Measurements from ENCODE around the gene CUX1. TPM values are rescaled to one million over a fixed set of nuclear protein-coding genes. Genes with fewer than 3 reads are reported as not detected.
"Not testable (repeated sequence)": the region's sequence is repeated elsewhere in the genome, so short reads cannot be mapped to it uniquely, and the experiment has no call there.

CUX1 gene
- total RNA-seq, 2 donors from 2014 or later = 8.6 to 23.3 TPM

DNA sequence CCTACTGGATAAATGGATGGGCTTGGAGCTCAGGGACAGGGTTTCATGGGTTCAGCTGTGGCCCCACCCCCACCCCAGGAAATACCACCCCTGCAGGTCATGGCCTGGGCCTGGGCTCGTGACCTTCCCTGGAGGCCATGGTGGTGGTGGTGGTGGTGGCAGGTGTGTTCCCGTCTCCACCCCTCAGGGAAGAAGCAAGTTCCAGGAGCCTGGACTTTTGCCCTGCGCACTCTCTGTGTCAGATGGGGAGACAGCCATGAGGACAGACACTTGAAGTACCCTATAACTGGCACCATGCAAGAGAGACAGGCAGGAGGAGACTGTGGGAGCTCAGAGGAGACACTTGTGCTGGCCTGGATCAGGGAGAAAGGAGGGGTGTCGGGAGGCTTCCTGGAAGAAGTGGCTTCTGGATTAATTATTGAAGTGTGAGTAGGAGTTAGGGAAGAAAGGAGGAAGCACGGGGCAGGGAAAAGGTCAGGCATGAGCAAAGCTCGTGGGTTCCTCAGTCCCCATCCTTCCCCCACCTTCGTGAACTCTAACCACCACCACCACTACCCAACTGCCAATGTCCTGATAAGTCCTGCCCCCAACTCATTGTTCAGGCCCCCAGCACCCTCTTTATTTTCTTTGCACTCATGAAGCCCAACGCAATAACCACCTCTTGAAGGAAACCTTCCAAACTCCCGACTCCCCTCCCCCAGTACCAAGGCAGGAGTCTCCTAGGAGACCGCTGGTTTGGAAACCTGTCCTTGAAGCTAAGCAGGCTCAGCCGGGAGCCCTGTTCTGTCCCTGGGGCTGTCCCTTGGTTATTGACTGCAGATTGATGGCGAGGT lies 478.1 kb downstream of the CUX1 start:
- Mint-ChIP-seq H3K36me3 (no peaks in the 10 kb centered on the region), H3K27ac (peak overlapping the region in 1 of 2 donors; percentile 32), H3K9me3 (no peaks in the 10 kb centered on the region)
- no peak for ATAC-seq
- no peak for DNase-seq (ENCODE audit: low spot score in 2 of 2)

DNA sequence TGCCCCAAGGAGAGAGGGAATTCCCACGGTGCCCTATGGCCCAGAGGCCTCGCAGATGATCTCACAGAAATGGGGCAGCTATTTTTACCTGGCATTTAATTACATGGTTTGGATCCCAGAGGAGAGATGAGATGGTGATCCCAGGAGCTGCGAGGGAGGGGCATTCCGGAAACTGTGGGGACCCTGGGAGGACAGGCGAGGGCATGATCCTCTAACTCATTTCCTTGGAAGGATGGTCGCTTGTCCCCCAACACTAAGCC lies 478.7 kb downstream of the CUX1 start:
- no peak for DNase-seq (ENCODE audit: low spot score in 2 of 2)
- Mint-ChIP-seq H3K27ac (no peak overlapping the region), H3K9me3 (no peaks in the 10 kb centered on the region)

DNA sequence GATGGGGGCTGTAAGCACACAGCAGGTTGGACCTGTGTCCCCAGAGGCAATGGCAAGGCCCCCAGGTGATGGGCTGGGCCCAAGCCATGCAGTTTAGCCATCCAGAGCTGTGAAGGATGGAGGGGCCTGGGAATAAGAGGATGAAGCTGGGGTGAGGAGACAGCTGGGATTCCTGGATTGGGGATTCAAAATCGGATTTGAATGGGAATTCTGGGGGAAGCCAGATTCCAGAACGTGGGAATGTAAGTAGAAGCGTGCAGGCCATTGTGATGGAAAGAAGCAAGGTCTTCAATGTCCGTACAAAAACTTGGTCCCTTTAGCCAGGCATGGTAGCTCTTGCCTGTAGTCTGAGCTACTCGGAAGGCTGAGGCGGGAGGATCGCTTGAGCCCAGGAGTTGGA lies 479.1 kb downstream of the CUX1 start:
- no peak overlapping the region for H3K27ac Mint-ChIP-seq
- H3K36me3 Mint-ChIP-seq = no peaks in the 10 kb centered on the region
- H3K9me3 Mint-ChIP-seq = no peaks in the 10 kb centered on the region
- no peak for ATAC-seq
- no peak for DNase-seq (ENCODE audit: low spot score in 2 of 2)

More for the DNA sequence above, 478.7 kb downstream of the CUX1 start:
- no peak for ATAC-seq
- no peaks in the 10 kb centered on the region for H3K36me3 Mint-ChIP-seq

DNA sequence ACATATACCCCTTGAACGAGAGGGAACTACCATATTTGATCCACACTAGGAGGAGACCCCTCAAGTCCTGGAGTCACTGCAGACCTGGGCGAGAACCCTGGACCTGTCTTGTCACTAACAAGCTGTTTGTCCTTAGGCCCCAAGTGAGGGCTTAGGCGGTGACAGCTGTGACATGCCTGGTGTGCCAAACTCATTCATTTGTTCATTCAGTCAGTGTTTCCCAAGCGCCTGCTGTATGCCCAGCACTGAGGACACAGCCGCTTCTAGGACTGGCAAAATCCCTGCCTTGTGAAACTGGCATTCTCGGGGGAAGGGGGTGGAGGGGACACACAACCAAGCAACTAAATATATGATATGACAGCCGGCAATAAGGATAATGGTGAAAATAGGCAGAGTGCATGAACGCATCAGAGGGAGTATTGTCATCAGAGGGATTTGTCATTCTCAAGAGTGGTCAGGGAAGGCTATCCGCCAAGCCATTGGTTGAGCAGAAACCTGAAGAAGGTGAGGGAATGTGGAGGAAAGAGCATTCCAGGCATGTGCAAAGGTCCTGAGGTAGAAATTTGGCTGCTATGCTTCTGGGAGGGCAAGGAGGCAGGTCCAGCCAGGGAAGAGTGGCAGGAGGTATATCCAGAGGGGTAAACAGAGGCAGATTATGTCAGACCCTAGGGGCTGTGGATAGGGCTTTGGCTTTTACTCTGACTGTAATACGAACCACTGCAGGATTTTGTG lies 480.2 kb downstream of the CUX1 start:
- no peak for DNase-seq (ENCODE audit: low spot score in 2 of 2)
- peak in 1 of 2 donors; percentile 9 for ATAC-seq
- Mint-ChIP-seq H3K27ac (peak overlapping the region in 1 of 2 donors; percentile 27), H3K9me3 (no peaks in the 10 kb centered on the region), H3K36me3 (no peaks in the 10 kb centered on the region)

DNA sequence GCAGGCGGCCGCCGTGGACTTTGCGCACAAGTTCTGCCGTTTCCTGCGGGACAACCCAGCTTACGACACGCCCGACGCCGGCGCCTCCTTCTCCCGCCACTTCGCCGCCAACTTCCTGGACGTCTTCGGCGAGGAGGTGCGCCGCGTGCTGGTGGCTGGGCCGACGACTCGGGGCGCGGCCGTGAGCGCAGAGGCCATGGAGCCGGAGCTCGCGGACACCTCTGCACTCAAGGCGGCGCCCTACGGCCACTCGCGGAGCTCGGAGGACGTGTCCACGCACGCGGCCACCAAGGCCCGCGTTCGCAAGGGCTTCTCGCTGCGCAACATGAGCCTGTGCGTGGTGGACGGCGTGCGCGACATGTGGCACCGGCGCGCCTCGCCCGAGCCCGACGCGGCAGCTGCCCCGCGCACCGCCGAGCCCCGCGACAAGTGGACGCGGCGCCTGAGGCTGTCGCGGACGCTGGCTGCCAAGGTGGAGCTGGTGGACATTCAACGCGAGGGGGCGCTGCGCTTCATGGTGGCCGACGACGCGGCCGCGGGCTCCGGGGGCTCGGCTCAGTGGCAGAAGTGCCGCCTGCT lies 483.3 kb downstream of the CUX1 start:
- no peaks in the 10 kb centered on the region for H3K9me3 Mint-ChIP-seq
- no peaks in the 10 kb centered on the region for H3K36me3 Mint-ChIP-seq
- H3K27ac Mint-ChIP-seq = no peak overlapping the region
- ATAC-seq (no peak), DNase-seq (ENCODE audit: low spot score in 2 of 2) (no peak)

DNA sequence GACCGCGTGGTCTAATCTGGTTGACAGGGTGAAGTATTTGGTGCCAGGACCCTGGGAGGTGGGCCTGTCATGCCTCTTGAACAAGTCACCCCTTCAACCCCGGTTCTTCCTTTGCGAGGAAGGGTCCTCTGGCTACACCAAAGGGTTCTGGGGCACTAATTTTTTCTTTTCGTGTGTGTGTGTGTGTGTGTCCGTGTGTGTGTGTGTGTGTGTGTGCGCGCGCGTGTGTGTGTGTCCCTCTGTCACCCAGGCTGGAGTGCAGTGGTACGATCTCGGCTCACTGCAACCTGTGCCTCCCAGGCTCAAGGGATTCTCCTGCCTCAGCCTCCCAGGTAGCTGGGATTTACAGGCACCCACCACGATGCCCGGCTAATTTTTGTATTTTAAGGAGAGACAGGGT lies 483.9 kb downstream of the CUX1 start:
- H3K27ac Mint-ChIP-seq; DNase-seq (ENCODE audit: low spot score in 2 of 2); H3K36me3 Mint-ChIP-seq; H3K9me3 Mint-ChIP-seq; ATAC-seq: not testable (repeated sequence)

DNA sequence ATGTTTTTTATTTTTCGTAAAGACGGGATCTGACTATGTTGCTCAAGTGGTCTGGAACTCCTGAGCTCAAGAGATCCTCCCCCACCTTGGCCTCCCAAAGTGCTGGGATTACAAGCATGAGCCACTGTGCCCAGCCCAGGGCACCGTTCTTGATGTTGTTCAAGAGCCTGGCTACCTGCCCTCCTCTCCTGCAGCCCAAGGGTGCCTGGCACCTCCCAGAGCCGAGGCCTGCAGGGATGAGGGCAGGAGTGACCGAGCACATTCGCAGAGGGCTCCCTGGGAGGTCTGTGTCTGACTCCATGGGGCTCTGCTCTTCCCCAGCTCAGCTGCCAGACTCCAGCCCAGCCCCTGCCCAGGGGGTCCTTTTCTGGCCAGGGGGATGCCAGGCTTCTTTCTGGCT lies 484.6 kb downstream of the CUX1 start:
- ATAC-seq = no peak

DNA sequence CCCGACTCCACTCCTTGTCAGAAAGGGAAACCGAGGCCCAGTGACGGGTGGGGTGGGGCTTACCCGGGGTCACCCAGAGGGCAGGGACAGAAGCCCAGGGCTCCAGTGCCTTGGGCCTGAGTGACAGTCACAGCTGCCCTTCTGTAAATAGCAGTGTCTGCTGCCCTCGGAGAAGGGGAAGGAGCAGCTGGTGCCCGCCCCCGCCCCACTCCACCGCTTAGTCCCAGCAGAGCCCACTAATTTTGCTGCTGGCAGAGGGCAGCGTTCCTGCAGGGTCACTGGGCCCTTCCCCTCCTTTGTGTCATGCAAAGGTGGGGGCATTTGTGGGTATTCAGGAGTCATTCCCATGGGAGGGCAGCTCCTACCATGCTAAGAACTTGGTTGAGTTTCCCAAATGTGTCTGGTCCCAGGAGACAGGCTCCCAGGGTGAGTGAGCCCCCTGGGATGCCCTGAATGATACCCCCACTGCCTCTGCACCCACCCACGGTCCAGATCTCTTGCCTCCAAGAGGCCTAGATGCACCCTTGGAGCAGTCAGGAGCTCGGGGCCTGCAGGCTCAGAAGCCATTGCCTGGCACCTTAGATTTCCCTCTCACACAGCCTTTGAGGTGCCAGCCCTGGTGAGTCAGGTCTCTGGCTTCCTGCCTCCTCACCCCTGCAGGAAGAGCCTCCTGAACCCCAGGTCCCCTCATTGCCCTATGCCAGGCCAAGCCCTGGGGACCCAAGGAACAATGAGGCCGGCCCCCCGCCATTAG lies 486.4 kb downstream of the CUX1 start:
- no peak for ATAC-seq
- DNase-seq (ENCODE audit: low spot score in 2 of 2) = no peak
- Mint-ChIP-seq H3K36me3 (no peaks in the 10 kb centered on the region), H3K27ac (no peak overlapping the region), H3K9me3 (no peaks in the 10 kb centered on the region)

More for the DNA sequence above, 484.6 kb downstream of the CUX1 start:
- Mint-ChIP-seq H3K9me3 (no peaks in the 10 kb centered on the region), H3K27ac (no peak overlapping the region), H3K36me3 (no peaks in the 10 kb centered on the region)
- no peak for DNase-seq (ENCODE audit: low spot score in 2 of 2)

DNA sequence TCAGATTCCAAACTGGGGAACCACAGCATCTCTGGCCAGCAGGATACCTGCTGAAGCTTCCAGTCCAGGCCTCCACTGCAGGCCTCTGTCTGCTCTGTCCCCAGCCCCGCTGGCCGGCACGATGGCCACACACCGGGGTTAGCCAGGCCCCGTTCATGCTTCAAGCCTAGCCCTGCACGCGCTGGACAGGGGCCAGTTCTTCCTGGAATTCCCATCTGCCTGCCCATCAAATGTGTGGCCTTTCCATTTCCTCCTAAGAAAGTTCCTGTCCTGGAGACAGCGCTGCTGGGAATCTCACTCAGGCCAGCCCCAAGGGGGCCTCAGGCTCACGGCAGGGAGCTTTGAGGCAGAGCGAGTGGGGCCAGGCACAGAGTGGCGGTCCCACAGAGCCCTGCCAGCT lies 487.2 kb downstream of the CUX1 start:
- DNase-seq (ENCODE audit: low spot score in 2 of 2) (no peak), ATAC-seq (no peak)
- no peaks in the 10 kb centered on the region for H3K9me3 Mint-ChIP-seq
- no peaks in the 10 kb centered on the region for H3K36me3 Mint-ChIP-seq
- no peak overlapping the region for H3K27ac Mint-ChIP-seq

DNA sequence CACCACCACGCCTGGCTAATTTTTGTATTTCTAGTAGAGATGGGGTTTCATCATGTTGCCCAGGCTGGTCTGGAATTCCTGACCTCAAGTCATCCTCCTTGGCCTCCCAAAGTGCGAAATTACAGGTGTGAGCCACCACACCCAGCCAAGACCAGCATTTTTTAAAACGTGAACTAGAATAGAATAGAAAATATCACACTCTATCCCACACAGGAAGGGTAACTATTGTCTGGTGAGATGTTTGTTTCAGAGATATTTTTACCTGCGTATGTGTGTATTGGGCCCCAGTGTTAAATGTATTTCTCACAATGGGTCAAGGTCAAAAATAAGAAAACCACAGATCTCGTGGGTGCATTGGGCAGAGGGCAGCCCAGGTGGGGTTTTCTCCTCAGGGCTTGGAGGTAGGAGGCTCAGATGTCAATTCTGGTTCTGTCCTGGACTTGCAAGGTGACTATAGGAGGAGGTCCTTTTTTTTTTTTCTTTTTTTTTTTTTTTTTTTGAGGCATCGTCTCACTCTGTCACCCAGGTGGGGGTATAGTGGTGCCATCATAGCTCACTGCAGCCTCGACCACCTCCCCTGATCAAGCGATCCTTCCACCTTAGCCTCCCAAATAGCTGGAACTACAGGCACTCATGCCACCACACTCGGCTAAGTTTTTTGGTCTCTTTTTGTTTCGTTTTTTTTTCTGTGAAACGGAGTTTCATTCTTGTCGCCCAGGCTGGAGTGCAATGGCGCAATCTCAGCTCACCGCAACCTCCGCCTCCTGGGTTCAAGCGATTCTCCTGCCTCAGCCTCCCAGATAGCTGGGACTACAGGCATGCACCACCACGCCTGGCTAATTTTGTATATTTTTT lies 488.2 kb downstream of the CUX1 start:
- no peaks in the 10 kb centered on the region for H3K9me3 Mint-ChIP-seq
- H3K36me3 Mint-ChIP-seq = no peaks in the 10 kb centered on the region
- DNase-seq (ENCODE audit: low spot score in 2 of 2) (no peak), ATAC-seq (no peak)
- no peak overlapping the region for H3K27ac Mint-ChIP-seq

DNA sequence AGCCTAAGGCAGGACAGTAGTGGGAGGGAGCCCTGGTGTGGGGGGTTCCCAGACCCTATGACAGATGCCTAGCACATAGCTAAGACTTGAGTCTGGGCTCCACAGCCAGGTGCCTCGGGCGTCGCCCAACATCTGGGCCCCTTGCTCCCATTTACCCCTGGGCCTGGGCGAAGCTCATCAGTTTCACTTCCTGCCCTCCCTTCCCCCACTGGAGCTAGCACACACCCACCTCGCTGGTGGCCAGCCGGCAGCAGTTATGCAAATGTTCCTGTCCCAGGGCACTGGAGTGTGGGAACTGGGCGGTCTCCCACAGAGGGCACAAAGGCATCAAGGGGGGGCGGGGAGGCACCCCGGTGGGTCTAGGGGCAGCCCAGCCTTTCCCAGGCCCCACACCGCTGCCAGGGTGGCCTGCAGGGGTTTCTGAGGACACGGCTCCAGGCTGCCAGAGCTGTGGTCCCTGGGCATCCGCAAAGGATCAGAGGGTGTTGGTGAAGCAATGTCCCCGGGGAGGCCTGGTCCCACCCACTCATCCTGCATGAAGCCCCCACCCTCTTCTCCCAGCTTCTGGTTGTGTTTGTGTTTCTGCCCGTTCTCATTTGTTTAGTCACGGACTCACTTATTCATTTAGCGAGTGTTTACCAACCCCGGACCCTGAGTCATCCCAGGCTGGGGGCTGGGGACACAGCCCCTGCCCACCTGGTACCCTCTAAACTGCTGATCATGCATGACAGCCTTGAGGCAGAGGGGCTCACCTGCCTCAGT lies 489.7 kb downstream of the CUX1 start:
- Mint-ChIP-seq H3K36me3 (no peaks in the 10 kb centered on the region), H3K9me3 (no peaks in the 10 kb centered on the region), H3K27ac (peak overlapping the region in 1 of 2 donors; percentile 81)
- peak; percentile 63 to 89 for ATAC-seq
- peak in 1 of 2 donors; percentile 52 for DNase-seq (ENCODE audit: low spot score in 2 of 2)

DNA sequence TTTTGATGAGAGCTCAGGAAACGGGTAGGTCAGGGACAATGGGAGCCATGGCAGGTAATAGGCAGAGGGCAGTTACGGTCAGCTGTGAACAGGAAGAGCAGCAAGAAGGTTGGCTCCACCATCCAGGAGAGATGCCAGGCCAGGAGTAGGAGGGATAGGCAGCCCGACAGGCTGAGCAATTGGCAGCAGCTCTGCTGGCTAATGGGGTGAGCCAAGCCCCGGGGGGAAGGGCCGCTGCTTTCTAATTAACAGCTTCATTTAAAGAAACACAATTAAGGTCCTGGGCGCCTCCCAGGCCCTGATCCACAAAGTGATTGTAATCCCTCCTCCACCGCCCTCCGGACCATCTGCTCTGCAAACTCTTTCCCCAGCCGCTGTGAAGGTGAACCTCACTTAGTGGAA lies 493.0 kb downstream of the CUX1 start:
- ATAC-seq (no peak), DNase-seq (ENCODE audit: low spot score in 2 of 2) (no peak)
- Mint-ChIP-seq H3K27ac (no peak overlapping the region), H3K36me3 (no peaks in the 10 kb centered on the region), H3K9me3 (no peaks in the 10 kb centered on the region)

DNA sequence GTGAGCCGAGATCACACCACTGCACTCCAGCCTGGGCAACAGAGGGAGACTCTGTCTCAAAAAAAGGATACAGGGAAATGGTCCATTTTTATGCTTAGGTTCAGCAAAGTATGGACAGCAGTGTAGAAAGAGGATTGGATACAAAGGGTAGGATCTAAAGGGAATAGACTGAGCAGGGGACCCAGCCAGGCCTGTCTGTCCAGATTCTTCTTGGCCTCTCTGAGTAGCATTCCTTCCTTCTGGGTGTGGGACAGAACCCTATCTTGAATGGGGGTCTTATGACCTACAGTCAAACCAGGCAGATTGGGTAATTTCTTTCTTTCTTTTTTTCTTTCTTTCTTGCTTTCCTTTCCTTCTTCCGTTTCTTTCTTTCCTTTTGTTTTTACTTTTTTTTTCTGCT lies 494.9 kb downstream of the CUX1 start:
- Mint-ChIP-seq H3K36me3 (no peaks in the 10 kb centered on the region), H3K27ac (peak overlapping the region in 1 of 2 donors; percentile 29)

DNA sequence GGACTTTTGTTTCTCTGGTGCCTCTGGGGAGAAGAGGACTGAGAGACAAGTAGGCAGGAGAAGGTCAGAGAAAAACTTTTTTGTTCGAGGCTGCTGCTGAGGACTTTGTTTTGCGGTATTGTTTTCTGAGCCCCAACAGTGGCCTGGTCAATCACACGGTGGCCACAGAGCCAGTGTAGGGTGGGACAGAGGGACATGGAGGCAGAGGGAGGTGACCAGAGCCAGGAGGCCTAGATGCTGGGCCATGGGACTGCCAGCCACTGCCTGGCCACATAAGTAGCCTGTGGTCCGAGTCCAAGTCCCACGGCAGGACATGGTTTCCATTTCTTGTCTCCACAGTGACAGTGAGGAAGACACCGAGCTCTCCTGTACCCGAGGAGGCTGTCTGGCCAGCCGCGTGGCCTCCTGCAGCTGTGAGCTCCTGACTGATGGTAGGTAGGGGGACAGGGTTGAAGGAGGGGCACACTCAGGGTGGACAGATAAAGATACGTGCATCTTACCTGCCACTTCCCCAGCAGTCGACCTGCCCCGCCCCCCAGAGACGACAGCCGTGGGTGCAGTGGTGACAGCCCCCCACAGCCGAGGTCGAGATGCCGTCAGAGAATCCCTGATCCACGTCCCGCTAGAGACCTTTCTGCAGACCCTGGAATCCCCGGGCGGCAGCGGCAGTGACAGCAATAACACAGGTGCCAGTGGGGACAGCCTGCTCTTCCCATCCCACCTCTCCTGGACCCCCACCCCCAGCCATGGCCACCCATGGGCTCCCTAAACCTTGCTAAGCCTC lies 496.8 kb downstream of the CUX1 start:
- no peak for DNase-seq (ENCODE audit: low spot score in 2 of 2)
- Mint-ChIP-seq H3K9me3 (no peaks in the 10 kb centered on the region), H3K27ac (no peak overlapping the region), H3K36me3 (no peaks in the 10 kb centered on the region)
- no peak for ATAC-seq

More for the DNA sequence above, 494.9 kb downstream of the CUX1 start:
- ATAC-seq (no peak), DNase-seq (ENCODE audit: low spot score in 2 of 2) (no peak)
- H3K9me3 Mint-ChIP-seq = no peaks in the 10 kb centered on the region

Data from activated naive CD4-positive, alpha-beta T cell treated with anti-CD3 and anti-CD28 coated beads, Interleukin-2, amount 50 U/mL, for 72 hours (primary cell).